Astrocyte (in vitro differentiated cells and primary cell): ENCODE results near the gene IQCH. TPM values are rescaled to one million over a fixed set of nuclear protein-coding genes. Genes with fewer than 3 reads are reported as not detected.

Experiments
- DNase-seq: peaks from one replicate; pipeline ENCODE4 v3.0.0-alpha.2; 2010; ENCODE audit warnings: low read depth
- FAIRE-seq: peaks from 2 replicates; lab custom pipeline; 2011; peaks lifted over from hg19 to GRCh38; lab: Jason Lieb, UNC
- H2AFZ ChIP-seq: 2 replicates; pipeline ENCODE4 v1.6.0; 2012; ENCODE audit warnings: low read depth, low read length, inconsistent platforms
- H3K27ac ChIP-seq: 2 replicates; pipeline ENCODE4 v1.5.1; 2011; ENCODE audit warnings: low read depth, low read length, inconsistent platforms
- H3K27me3 ChIP-seq: 2 replicates; pipeline ENCODE4 v1.6.0; 2011; ENCODE audit warnings: low read length, inconsistent platforms; ENCODE audit not compliant: insufficient read depth
- H3K36me3 ChIP-seq: 2 replicates; pipeline ENCODE4 v1.5.1; 2011; ENCODE audit warnings: low read length, inconsistent platforms; ENCODE audit not compliant: insufficient read depth
- H3K4me1 ChIP-seq: 2 replicates; pipeline ENCODE4 v1.5.1; 2011; ENCODE audit warnings: low read length, inconsistent platforms; ENCODE audit not compliant: insufficient read depth
- H3K4me2 ChIP-seq: 2 replicates; pipeline ENCODE4 v1.6.0; 2012; ENCODE audit warnings: low read length, inconsistent platforms
- H3K4me3 ChIP-seq: 2 replicates; pipeline ENCODE4 v1.5.1; 2011; ENCODE audit warnings: low read depth, mild to moderate bottlenecking, low read length, inconsistent platforms; ENCODE audit not compliant: insufficient read depth
- H3K79me2 ChIP-seq: 2 replicates; pipeline ENCODE4 v1.6.0; 2012; ENCODE audit warnings: mild to moderate bottlenecking, low read length, inconsistent platforms; ENCODE audit not compliant: insufficient read depth
- H3K9ac ChIP-seq: 2 replicates; pipeline ENCODE4 v1.6.0; 2012; ENCODE audit warnings: mild to moderate bottlenecking, low read length, inconsistent platforms
- H3K9me3 ChIP-seq: 2 replicates; pipeline ENCODE4 v1.5.1; 2012; ENCODE audit warnings: low read depth, mild to moderate bottlenecking, low read length, inconsistent platforms; ENCODE audit not compliant: insufficient read depth
- H4K20me1 ChIP-seq: 2 replicates; pipeline ENCODE4 v1.6.0; 2012; ENCODE audit warnings: low read length, inconsistent platforms; ENCODE audit not compliant: insufficient read depth
- H3K27ac Mint-ChIP-seq: one replicate; pipeline ENCODE4 v1.8.0; 2021; ENCODE audit warnings: mild to moderate bottlenecking, mixed read lengths; ENCODE audit not compliant: unreplicated experiment
- H3K27me3 Mint-ChIP-seq: one replicate; pipeline ENCODE4 v1.8.0; 2021; ENCODE audit warnings: low read depth, mixed read lengths; ENCODE audit not compliant: unreplicated experiment
- H3K36me3 Mint-ChIP-seq: one replicate; pipeline ENCODE4 v1.8.0; 2021; ENCODE audit warnings: low read depth, mixed read lengths; ENCODE audit not compliant: unreplicated experiment
- H3K4me1 Mint-ChIP-seq: one replicate; pipeline ENCODE4 v1.8.0; 2021; ENCODE audit warnings: low read depth, mixed read lengths; ENCODE audit not compliant: unreplicated experiment
- H3K4me3 Mint-ChIP-seq: one replicate; pipeline ENCODE4 v1.8.0; 2021; ENCODE audit warnings: mild to moderate bottlenecking, moderate library complexity, mixed read lengths; ENCODE audit not compliant: unreplicated experiment
- H3K9me3 Mint-ChIP-seq: one replicate; pipeline ENCODE4 v1.8.0; 2021; ENCODE audit warnings: mild to moderate bottlenecking, mixed read lengths; ENCODE audit not compliant: unreplicated experiment
- CTCF ChIP-seq: IDR thresholded peaks from 2 replicates; pipeline ENCODE4 v1.5.1; 2011; ENCODE audit warnings: low read depth, mild to moderate bottlenecking, inconsistent platforms, low read length, moderate library complexity; ENCODE audit not compliant: insufficient read depth
- EZH2 ChIP-seq: IDR thresholded peaks from 2 replicates; pipeline ENCODE4 v1.6.1; 2012; ENCODE audit warnings: mild to moderate bottlenecking, low read length, inconsistent platforms; ENCODE audit not compliant: insufficient read depth
- total RNA-seq: library from RNA; stranded (reverse); gene quantifications from 2 replicates; pipeline ENCODE4 v1.2.1, GENCODE V29; 2021

IQCH gene
- total RNA-seq, 1 donor from 2014 or later = 2.7 TPM

GRCh38 chr15:67372986-67373675 lies 118.5 kb downstream of the IQCH start:
- Histone ChIP-seq H3K27me3 (no peaks in the 10 kb centered on the region), H3K4me1 (no peaks in the 10 kb centered on the region), H4K20me1 (no peaks in the 10 kb centered on the region), H3K9ac (no peak overlapping the region), H2AFZ (no peak overlapping the region), H3K4me3 (no peak overlapping the region), H3K27ac (no peak overlapping the region), H3K4me2 (no peak overlapping the region), H3K36me3 (no peaks in the 10 kb centered on the region), H3K79me2 (no peaks in the 10 kb centered on the region), H3K9me3 (no peaks in the 10 kb centered on the region)
- H3K9me3 Mint-ChIP-seq = no peaks in the 10 kb centered on the region
- peaks cover 16% of the 10 kb centered on the region for H3K27me3 Mint-ChIP-seq
- no peaks in the 10 kb centered on the region for H3K4me1 Mint-ChIP-seq
- DNase-seq (no peak), FAIRE-seq (no peak)
- H3K36me3 Mint-ChIP-seq = no peaks in the 10 kb centered on the region
- TF ChIP-seq CTCF (no peak), EZH2 (no peak)
- H3K27ac Mint-ChIP-seq = no peak overlapping the region
- H3K4me3 Mint-ChIP-seq = no peak overlapping the region

GRCh38 chr15:67373971-67374370 lies 119.4 kb downstream of the IQCH start:
- Histone ChIP-seq H3K27ac (no peak overlapping the region), H3K27me3 (no peaks in the 10 kb centered on the region), H4K20me1 (no peaks in the 10 kb centered on the region), H3K79me2 (no peaks in the 10 kb centered on the region), H3K4me3 (no peak overlapping the region), H3K36me3 (no peaks in the 10 kb centered on the region), H3K4me1 (no peaks in the 10 kb centered on the region), H3K9ac (no peak overlapping the region), H2AFZ (no peak overlapping the region), H3K4me2 (no peak overlapping the region), H3K9me3 (no peaks in the 10 kb centered on the region)
- Mint-ChIP-seq H3K4me1 (no peaks in the 10 kb centered on the region), H3K27me3 (peaks cover 14% of the 10 kb centered on the region), H3K36me3 (no peaks in the 10 kb centered on the region), H3K27ac (no peak overlapping the region), H3K4me3 (no peak overlapping the region), H3K9me3 (no peaks in the 10 kb centered on the region)
- no peak for TF ChIP-seq CTCF
- no peak for TF ChIP-seq EZH2
- FAIRE-seq (no peak), DNase-seq (no peak)

- no peak overlapping the region for H3K4me3 Mint-ChIP-seq
- Histone ChIP-seq H3K27me3 (no peaks in the 10 kb centered on the region), H4K20me1 (no peaks in the 10 kb centered on the region), H3K4me2 (no peak overlapping the region), H3K27ac (no peak overlapping the region), H3K4me3 (no peak overlapping the region), H3K79me2 (no peaks in the 10 kb centered on the region), H3K9ac (no peak overlapping the region), H3K36me3 (no peaks in the 10 kb centered on the region), H2AFZ (no peak overlapping the region), H3K9me3 (no peaks in the 10 kb centered on the region), H3K4me1 (no peaks in the 10 kb centered on the region)
- TF ChIP-seq EZH2 = no peak
- no peak for TF ChIP-seq CTCF
- no peaks in the 10 kb centered on the region for H3K27me3 Mint-ChIP-seq
- H3K27ac Mint-ChIP-seq = no peak overlapping the region
- no peaks in the 10 kb centered on the region for H3K9me3 Mint-ChIP-seq
- H3K4me1 Mint-ChIP-seq = no peaks in the 10 kb centered on the region
- FAIRE-seq (no peak), DNase-seq (no peak)
- no peaks in the 10 kb centered on the region for H3K36me3 Mint-ChIP-seq
Observed at GRCh38 chr15:67379530-67379929, 124.9 kb downstream of the IQCH start.
